WTC11 (cell line): ENCODE data around the gene VTN. TPM values are rescaled to one million over a fixed set of nuclear protein-coding genes. Genes with fewer than 3 reads are reported as not detected.
A peak's percentile ranks its signal among the peaks of the same experiment; 100 is the strongest.

Source experiments
- ATAC-seq: fragments of 200-7000 bp; cut with Tn5 transposase; 2 replicates; pipeline ENCODE4 v1.10.0; 2021; ENCODE audit warnings: mild to moderate bottlenecking, moderate library complexity
- CTCF ChIA-PET: fragments of 300-600 bp; sonication (Branson Sonifier 250); formaldehyde crosslinking; loops from one replicate; lab custom pipeline; 2021; ENCODE audit warnings: antibody characterized with exemption; lab: Charles Lee
- POLR2A ChIA-PET: fragments of 350-600 bp; sonication (Branson Sonifier 250); formaldehyde crosslinking; loops from one replicate; lab custom pipeline; 2021; ENCODE audit warnings: antibody characterized with exemption; lab: Charles Lee
- DNase-seq: peaks from one replicate; pipeline ENCODE4 v3.0.0; 2021; ENCODE audit warnings: low spot score
- H3K27ac Mint-ChIP-seq: 2 replicates; pipeline ENCODE4 v1.8.0; 2021; ENCODE audit warnings: mixed read lengths
- H3K27me3 Mint-ChIP-seq: 2 replicates; pipeline ENCODE4 v1.8.0; 2021; ENCODE audit warnings: low read depth, mild to moderate bottlenecking, moderate library complexity, mixed read lengths
- H3K36me3 Mint-ChIP-seq: 2 replicates; pipeline ENCODE4 v1.8.0; 2021; ENCODE audit warnings: mixed read lengths
- H3K4me1 Mint-ChIP-seq: 2 replicates; pipeline ENCODE4 v1.8.0; 2022; ENCODE audit warnings: mixed read lengths
- H3K4me3 Mint-ChIP-seq: 2 replicates; pipeline ENCODE4 v1.8.0; 2021; ENCODE audit warnings: mild to moderate bottlenecking, moderate library complexity, mixed read lengths
- H3K9me3 Mint-ChIP-seq: 2 replicates; pipeline ENCODE4 v1.8.0; 2021; ENCODE audit warnings: mixed read lengths
- CBFB ChIP-seq: sonication (generic); formaldehyde crosslinking; IDR thresholded peaks from 2 replicates; pipeline ENCODE4 v1.8.1; 2022; ENCODE audit warnings: mild to moderate bottlenecking, low read depth, missing genetic modification reagents
- ETV6 ChIP-seq: sonication (generic); formaldehyde crosslinking; IDR thresholded peaks from 2 replicates; pipeline ENCODE4 v1.8.1; 2022; ENCODE audit warnings: mild to moderate bottlenecking, missing genetic modification reagents
- FOXK1 ChIP-seq: sonication (generic); formaldehyde crosslinking; IDR thresholded peaks from 2 replicates; pipeline ENCODE4 v1.8.0; 2022; ENCODE audit warnings: mild to moderate bottlenecking, moderate library complexity, missing genetic modification reagents
- FOXP1 ChIP-seq: sonication (generic); formaldehyde crosslinking; IDR thresholded peaks from 2 replicates; pipeline ENCODE4 v1.8.0; 2022; ENCODE audit warnings: missing genetic modification reagents, mild to moderate bottlenecking, moderate library complexity, borderline replicate concordance
- FOXP4 ChIP-seq: sonication (generic); formaldehyde crosslinking; IDR thresholded peaks from 2 replicates; pipeline ENCODE4 v1.8.0; 2022; ENCODE audit warnings: mild to moderate bottlenecking, missing genetic modification reagents
- GTF2I ChIP-seq: fragments of 250-450 bp; sonication (Bioruptor Pico); conservative IDR thresholded peaks from 2 replicates; pipeline ENCODE4 v1.4.0; 2021; ENCODE audit warnings: mild to moderate bottlenecking
- NR3C1 ChIP-seq: sonication (generic); formaldehyde crosslinking; conservative IDR thresholded peaks from 2 replicates; pipeline ENCODE4 v1.8.1; 2023; ENCODE audit warnings: low read depth, mild to moderate bottlenecking, missing genetic modification reagents
- SP1 ChIP-seq: sonication (generic); formaldehyde crosslinking; conservative IDR thresholded peaks from 2 replicates; pipeline ENCODE4 v1.8.1; 2022; ENCODE audit warnings: missing genetic modification reagents
- TEAD1 ChIP-seq: sonication (generic); formaldehyde crosslinking; IDR thresholded peaks from 2 replicates; pipeline ENCODE4 v1.8.0; 2022; ENCODE audit warnings: mild to moderate bottlenecking, missing genetic modification reagents
- ZNF121 ChIP-seq: sonication (generic); formaldehyde crosslinking; IDR thresholded peaks from 2 replicates; pipeline ENCODE4 v1.8.0; 2023; ENCODE audit warnings: missing genetic modification reagents
- ZNF219 ChIP-seq: sonication (generic); formaldehyde crosslinking; IDR thresholded peaks from 2 replicates; pipeline ENCODE4 v1.8.0; 2023; ENCODE audit warnings: missing genetic modification reagents, mild to moderate bottlenecking, borderline replicate concordance
- ZNF232 ChIP-seq: sonication (generic); formaldehyde crosslinking; IDR thresholded peaks from 2 replicates; pipeline ENCODE4 v1.8.0; 2022; ENCODE audit warnings: mild to moderate bottlenecking, missing genetic modification reagents
- ZNF317 ChIP-seq: sonication (generic); formaldehyde crosslinking; IDR thresholded peaks from 2 replicates; pipeline ENCODE4 v1.8.1; 2023; ENCODE audit warnings: low read depth, mild to moderate bottlenecking, moderate library complexity, missing genetic modification reagents, borderline replicate concordance
- ZNF396 ChIP-seq: fragments of 250-450 bp; sonication (Bioruptor Pico); IDR thresholded peaks from 2 replicates; pipeline ENCODE4 v1.8.0; 2021; ENCODE audit warnings: mild to moderate bottlenecking, moderate library complexity, borderline replicate concordance
- ZNF416 ChIP-seq: fragments of 250-450 bp; sonication (Bioruptor Pico); IDR thresholded peaks from 2 replicates; pipeline ENCODE4 v1.9.0; 2021; ENCODE audit warnings: mild to moderate bottlenecking, inconsistent platforms
- ZNF423 ChIP-seq: fragments of 250-450 bp; sonication (Bioruptor Pico); IDR thresholded peaks from 2 replicates; pipeline ENCODE4 v2.1.2; 2022; ENCODE audit warnings: mild to moderate bottlenecking, moderate library complexity
- total RNA-seq: library from RNA; stranded (reverse); gene quantifications from 3 replicates; pipeline ENCODE4 v1.2.3, GENCODE V29; 2021
- TF ChIP-seq, protein P1 (sequence below): sonication (generic); formaldehyde crosslinking; IDR thresholded peaks from 2 replicates; pipeline ENCODE4 v1.8.1; 2022; ENCODE audit warnings: mild to moderate bottlenecking, missing genetic modification reagents, moderate library complexity, borderline replicate concordance
- TF ChIP-seq, protein P2 (sequence below): sonication (generic); formaldehyde crosslinking; IDR thresholded peaks from 2 replicates; pipeline ENCODE4 v1.8.1; 2023; ENCODE audit warnings: mild to moderate bottlenecking, missing genetic modification reagents
- TF ChIP-seq, protein P3 (sequence below): fragments of 250-450 bp; sonication (Bioruptor Pico); IDR thresholded peaks from 2 replicates; pipeline ENCODE4 v1.9.0; 2021; ENCODE audit warnings: mild to moderate bottlenecking
- TF ChIP-seq, protein P4 (sequence below): sonication (generic); formaldehyde crosslinking; IDR thresholded peaks from 2 replicates; pipeline ENCODE4 v1.8.1; 2022; ENCODE audit warnings: mild to moderate bottlenecking, moderate library complexity, missing genetic modification reagents
- TF ChIP-seq, protein P5 (sequence below): sonication (generic); formaldehyde crosslinking; IDR thresholded peaks from 2 replicates; pipeline ENCODE4 v1.8.1; 2022; ENCODE audit warnings: low read depth, missing genetic modification reagents, borderline replicate concordance
- TF ChIP-seq, protein P6 (sequence below): sonication (generic); formaldehyde crosslinking; IDR thresholded peaks from 2 replicates; pipeline ENCODE4 v1.8.1; 2023; ENCODE audit warnings: mild to moderate bottlenecking, missing genetic modification reagents, moderate library complexity

VTN gene
- total RNA-seq, 1 experiment from 2014 or later = 1.6 TPM

DNA sequence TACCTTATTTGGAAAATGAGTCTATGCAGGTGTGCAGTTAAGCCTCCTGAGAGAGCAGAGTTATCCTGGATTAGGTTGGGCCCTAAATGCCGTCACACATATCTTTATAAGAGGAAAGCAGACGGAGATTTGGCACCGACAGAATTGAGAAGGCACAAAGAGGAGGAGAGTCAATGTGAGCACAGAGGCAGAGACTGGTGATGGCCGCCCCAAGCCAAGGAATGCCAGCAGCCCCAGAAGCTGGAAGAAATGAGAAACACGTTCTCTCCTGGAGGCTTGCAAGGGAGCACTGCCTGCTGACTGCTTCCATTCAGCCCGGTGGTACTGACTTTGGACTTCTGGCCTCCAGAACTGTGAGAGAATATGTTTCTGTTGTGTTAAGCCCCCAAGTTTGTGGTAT is 32.7 kb upstream of the VTN start:
- no peak overlapping the region for H3K4me3 Mint-ChIP-seq

DNA sequence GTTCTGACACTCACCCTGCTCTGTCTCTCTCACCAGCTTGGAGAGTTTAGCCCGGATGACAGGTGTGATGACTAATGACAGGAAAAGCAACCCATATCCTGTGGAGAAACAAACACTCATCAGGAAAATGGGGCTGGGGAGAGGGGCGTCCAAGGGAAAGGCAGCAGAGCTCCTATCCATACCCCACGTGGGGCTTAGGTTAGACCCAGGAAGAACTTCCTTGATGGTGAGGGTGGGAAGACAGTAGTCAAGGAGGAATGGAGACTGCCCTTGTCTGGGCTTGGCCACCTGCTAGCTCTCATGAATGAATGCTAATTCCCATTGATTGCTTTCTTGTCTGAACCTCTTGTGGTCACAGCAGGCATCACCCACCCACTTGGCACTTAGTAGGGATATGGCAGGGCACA is 32.1 kb upstream of the VTN start:
- DNase-seq = no peak
- H3K36me3 Mint-ChIP-seq = 0 out of 2 replicates have a peak, but pooled peaks cover 3% of the 10 kb centered on the region
- no peak for TF ChIP-seq ZNF396 (CRISPR knock-in tag)
- TF ChIP-seq TEAD1 (CRISPR knock-in tag) = peak; percentile 82; the same call in 1 of the 2 replicates
- peak; percentile 98 for TF ChIP-seq ZNF423 (CRISPR knock-in tag)
- TF ChIP-seq, protein P1, sequence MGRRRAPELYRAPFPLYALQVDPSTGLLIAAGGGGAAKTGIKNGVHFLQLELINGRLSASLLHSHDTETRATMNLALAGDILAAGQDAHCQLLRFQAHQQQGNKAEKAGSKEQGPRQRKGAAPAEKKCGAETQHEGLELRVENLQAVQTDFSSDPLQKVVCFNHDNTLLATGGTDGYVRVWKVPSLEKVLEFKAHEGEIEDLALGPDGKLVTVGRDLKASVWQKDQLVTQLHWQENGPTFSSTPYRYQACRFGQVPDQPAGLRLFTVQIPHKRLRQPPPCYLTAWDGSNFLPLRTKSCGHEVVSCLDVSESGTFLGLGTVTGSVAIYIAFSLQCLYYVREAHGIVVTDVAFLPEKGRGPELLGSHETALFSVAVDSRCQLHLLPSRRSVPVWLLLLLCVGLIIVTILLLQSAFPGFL = no peak
- TF ChIP-seq, protein P2, sequence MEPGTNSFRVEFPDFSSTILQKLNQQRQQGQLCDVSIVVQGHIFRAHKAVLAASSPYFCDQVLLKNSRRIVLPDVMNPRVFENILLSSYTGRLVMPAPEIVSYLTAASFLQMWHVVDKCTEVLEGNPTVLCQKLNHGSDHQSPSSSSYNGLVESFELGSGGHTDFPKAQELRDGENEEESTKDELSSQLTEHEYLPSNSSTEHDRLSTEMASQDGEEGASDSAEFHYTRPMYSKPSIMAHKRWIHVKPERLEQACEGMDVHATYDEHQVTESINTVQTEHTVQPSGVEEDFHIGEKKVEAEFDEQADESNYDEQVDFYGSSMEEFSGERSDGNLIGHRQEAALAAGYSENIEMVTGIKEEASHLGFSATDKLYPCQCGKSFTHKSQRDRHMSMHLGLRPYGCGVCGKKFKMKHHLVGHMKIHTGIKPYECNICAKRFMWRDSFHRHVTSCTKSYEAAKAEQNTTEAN (CRISPR knock-in tag) = 0 out of 2 replicates have a peak, but pooled peaks have one; percentile 31
- peak; percentile 65; the same call in 1 of the 2 replicates for TF ChIP-seq FOXP4 (CRISPR knock-in tag)
- TF ChIP-seq SP1 (CRISPR knock-in tag) = peak; percentile 69; the same call in 1 of the 2 replicates
- TF ChIP-seq FOXK1 = 0 out of 2 replicates have a peak, but pooled peaks have one; percentile 26
- TF ChIP-seq ETV6 (CRISPR knock-in tag) = peak; percentile 56
- peak; percentile 65; the same call in 1 of the 2 replicates for TF ChIP-seq GTF2I (CRISPR knock-in tag)
- TF ChIP-seq, all 79 proteins: peak for 8
- Mint-ChIP-seq H3K27me3 (peaks cover 36% of the 10 kb centered on the region), H3K4me3 (no peak overlapping the region), H3K27ac (no peak overlapping the region), H3K4me1 (peaks cover 54% of the 10 kb centered on the region), H3K9me3 (no peaks in the 10 kb centered on the region)
- CTCF ChIA-PET = interaction anchor here (0.7 to 1.6 kb wide), 4 partner anchors 9 to 32 kb away, joined by 3 to 7 read pairs (median 4); partner anchors contain the start of gene VTN
- POLR2A ChIA-PET = interaction anchor here (1.0 kb wide), 1 partner anchor 13 kb away, joined by 5 read pairs; no protein-coding TSS in a partner anchor
- ATAC-seq = peak; percentile 66

More for the DNA sequence above, 32.7 kb upstream of the VTN start:
- no peak for DNase-seq
- 0 out of 2 replicates have a peak, but pooled peaks cover 3% of the 10 kb centered on the region for H3K36me3 Mint-ChIP-seq
- H3K4me1 Mint-ChIP-seq = peaks cover 60% of the 10 kb centered on the region
- ChIA-PET CTCF (interaction anchor here (1.3 to 1.6 kb wide), 2 partner anchors 14 to 33 kb away, joined by 4 to 7 read pairs; partner anchors contain the start of gene VTN), POLR2A (interaction anchor here (1.0 kb wide), 1 partner anchor 14 kb away, joined by 5 read pairs; no protein-coding TSS in a partner anchor)
- no peak overlapping the region for H3K27ac Mint-ChIP-seq
- peaks cover 36% of the 10 kb centered on the region for H3K27me3 Mint-ChIP-seq
- no peaks in the 10 kb centered on the region for H3K9me3 Mint-ChIP-seq
- no peak for ATAC-seq
- TF ChIP-seq CBFB (CRISPR knock-in tag) (no peak), ZNF219 (CRISPR knock-in tag) (peak; percentile 10; the same call in 1 of the 2 replicates)

DNA sequence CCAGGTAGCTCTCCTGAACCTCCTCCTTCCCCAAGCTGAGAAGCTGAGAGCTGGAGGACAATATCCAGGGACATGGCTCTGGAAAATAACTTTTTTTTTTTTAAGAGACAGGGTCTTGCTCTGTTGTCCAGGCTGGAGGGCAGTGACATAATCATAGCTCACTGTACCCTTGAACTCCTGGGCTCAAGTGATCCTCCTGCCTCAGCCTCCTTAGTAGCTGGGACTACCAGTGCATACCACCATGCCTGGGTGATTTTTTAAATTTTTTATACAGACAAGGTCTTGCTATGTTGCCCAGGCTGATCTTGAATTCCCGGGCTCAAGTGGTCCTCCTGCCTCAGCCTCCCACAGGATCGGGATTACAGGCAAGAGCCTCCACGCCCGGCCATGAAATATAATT is 29.7 kb upstream of the VTN start:
- Mint-ChIP-seq H3K9me3 (no peaks in the 10 kb centered on the region), H3K4me3 (no peak overlapping the region), H3K27ac (no peak overlapping the region), H3K27me3 (peaks cover 32% of the 10 kb centered on the region), H3K4me1 (peaks cover 41% of the 10 kb centered on the region), H3K36me3 (0 out of 2 replicates have a peak, but pooled peaks cover 3% of the 10 kb centered on the region)
- ATAC-seq (no peak), DNase-seq (no peak)
- ChIA-PET POLR2A (no interaction called here), CTCF (interaction anchor here (2.6 kb wide), 1 partner anchor 17 kb away, joined by 10 read pairs; no protein-coding TSS in a partner anchor)
- TF ChIP-seq FOXP1 (CRISPR knock-in tag) (no peak), ZNF232 (CRISPR knock-in tag) (no peak), ZNF416 (CRISPR knock-in tag) (no peak), ZNF121 (CRISPR knock-in tag) (no peak), NR3C1 (no peak), ZNF317 (no peak)
- TF ChIP-seq, protein P3, sequence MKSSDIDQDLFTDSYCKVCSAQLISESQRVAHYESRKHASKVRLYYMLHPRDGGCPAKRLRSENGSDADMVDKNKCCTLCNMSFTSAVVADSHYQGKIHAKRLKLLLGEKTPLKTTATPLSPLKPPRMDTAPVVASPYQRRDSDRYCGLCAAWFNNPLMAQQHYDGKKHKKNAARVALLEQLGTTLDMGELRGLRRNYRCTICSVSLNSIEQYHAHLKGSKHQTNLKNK (CRISPR knock-in tag) = no peak
- TF ChIP-seq, protein P4, sequence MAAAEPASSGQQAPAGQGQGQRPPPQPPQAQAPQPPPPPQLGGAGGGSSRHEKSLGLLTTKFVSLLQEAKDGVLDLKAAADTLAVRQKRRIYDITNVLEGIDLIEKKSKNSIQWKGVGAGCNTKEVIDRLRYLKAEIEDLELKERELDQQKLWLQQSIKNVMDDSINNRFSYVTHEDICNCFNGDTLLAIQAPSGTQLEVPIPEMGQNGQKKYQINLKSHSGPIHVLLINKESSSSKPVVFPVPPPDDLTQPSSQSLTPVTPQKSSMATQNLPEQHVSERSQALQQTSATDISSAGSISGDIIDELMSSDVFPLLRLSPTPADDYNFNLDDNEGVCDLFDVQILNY (CRISPR knock-in tag) = no peak
- TF ChIP-seq, protein P5, sequence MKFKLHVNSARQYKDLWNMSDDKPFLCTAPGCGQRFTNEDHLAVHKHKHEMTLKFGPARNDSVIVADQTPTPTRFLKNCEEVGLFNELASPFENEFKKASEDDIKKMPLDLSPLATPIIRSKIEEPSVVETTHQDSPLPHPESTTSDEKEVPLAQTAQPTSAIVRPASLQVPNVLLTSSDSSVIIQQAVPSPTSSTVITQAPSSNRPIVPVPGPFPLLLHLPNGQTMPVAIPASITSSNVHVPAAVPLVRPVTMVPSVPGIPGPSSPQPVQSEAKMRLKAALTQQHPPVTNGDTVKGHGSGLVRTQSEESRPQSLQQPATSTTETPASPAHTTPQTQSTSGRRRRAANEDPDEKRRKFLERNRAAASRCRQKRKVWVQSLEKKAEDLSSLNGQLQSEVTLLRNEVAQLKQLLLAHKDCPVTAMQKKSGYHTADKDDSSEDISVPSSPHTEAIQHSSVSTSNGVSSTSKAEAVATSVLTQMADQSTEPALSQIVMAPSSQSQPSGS (CRISPR knock-in tag) = no peak
- TF ChIP-seq, protein P6, sequence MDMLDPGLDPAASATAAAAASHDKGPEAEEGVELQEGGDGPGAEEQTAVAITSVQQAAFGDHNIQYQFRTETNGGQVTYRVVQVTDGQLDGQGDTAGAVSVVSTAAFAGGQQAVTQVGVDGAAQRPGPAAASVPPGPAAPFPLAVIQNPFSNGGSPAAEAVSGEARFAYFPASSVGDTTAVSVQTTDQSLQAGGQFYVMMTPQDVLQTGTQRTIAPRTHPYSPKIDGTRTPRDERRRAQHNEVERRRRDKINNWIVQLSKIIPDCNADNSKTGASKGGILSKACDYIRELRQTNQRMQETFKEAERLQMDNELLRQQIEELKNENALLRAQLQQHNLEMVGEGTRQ (CRISPR knock-in tag) = no peak
